Stimulated activated naive CD8-positive, alpha-beta T cell treated with anti-CD3 and anti-CD28 coated beads, Interleukin-15, amount 100 ng/mL, for 72 hours (primary cell): Measurements from ENCODE around the gene PSMA6.
"Not testable (repeated sequence)": the region's sequence is repeated elsewhere in the genome, so short reads cannot be mapped to it uniquely, and the experiment has no call there.

Source experiments
- ATAC-seq: fragments of 150-1000 bp; cut with Tn5 transposase; 2 replicates; pipeline ENCODE4 v1.10.0; 2021; ENCODE audit warnings: mild to moderate bottlenecking, moderate library complexity
- DNase-seq, 2 donors: peaks; one replicate each; pipeline ENCODE4 v3.0.0; 2021 to 2022
- H3K27ac Mint-ChIP-seq, 2 donors: one replicate each; pipeline ENCODE4 v1.8.0; 2022; ENCODE audit warnings: mild to moderate bottlenecking in 2 of 2, mixed read lengths in 2 of 2, moderate library complexity in 2 of 2
- H3K27me3 Mint-ChIP-seq: one replicate; pipeline ENCODE4 v1.8.0; 2022; ENCODE audit warnings: mixed read lengths
- H3K4me1 Mint-ChIP-seq: one replicate; pipeline ENCODE4 v1.8.0; 2022; ENCODE audit warnings: mild to moderate bottlenecking, mixed read lengths
- H3K4me3 Mint-ChIP-seq, 2 donors: one replicate each; pipeline ENCODE4 v1.8.0; 2022; ENCODE audit warnings: mild to moderate bottlenecking in 2 of 2, mixed read lengths in 2 of 2, moderate library complexity in 1 of 2
- H3K9me3 Mint-ChIP-seq, 2 donors: one replicate each; pipeline ENCODE4 v1.8.0; 2022; ENCODE audit warnings: mixed read lengths in 2 of 2

PSMA6 gene

DNA sequence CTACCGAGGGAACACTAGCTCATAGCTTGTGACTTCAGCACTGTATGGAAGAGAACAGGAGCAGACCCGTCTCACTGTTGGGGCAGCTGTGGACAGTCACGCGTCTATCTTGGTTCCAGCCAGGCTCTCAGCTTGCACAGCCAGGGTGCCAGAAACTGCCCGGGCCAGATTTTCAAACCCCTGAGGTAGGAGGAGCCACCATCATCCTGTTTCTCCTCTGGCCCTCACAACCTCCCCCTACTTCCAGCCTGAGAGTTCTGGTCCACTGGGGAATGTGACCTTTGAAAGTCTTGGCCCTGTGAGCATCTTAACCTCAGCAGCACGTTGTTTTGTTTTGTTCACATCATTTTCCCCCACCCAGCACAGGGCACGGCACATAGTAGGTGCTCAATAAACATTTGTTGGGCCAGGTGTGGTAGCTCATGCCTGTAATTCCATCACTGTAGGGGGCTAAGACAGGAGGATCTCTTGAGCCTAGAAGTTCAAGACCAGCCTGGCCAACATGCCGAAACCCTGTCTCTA lies 50.4 kb downstream of the PSMA6 start:
- H3K9me3 Mint-ChIP-seq = no peaks in the 10 kb centered on the region
- no peaks in the 10 kb centered on the region for H3K27me3 Mint-ChIP-seq
- H3K27ac Mint-ChIP-seq = peak overlapping the region in 1 of 2 donors; percentile 19
- DNase-seq (no peak), ATAC-seq (no peak)
- H3K4me1 Mint-ChIP-seq = peaks cover 57% of the 10 kb centered on the region
- no peak overlapping the region for H3K4me3 Mint-ChIP-seq

DNA sequence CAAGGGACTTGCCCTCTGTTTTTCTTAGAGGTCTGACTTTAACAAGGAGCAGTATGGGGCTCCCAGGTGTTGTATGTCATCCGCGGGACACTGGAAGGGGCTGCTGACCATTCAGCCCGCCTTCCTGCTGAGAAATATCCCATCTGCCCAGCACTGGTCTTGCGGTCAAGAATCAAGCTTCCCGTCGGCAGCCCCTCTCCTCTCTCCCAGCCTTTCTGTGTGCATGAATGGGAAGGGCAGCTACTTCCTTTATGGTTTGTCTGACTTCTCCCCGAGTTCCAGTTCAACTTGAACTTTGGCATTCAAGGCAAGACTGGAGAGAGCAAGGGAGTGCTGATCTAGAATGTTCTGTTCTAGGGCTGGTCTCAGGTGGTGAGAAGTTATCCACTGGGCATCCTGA lies 51.5 kb downstream of the PSMA6 start:
- H3K4me3 Mint-ChIP-seq = no peak overlapping the region
- DNase-seq (no peak), ATAC-seq (no peak)
- no peak overlapping the region for H3K27ac Mint-ChIP-seq
- H3K9me3 Mint-ChIP-seq = no peaks in the 10 kb centered on the region
- peaks cover 64% of the 10 kb centered on the region for H3K4me1 Mint-ChIP-seq
- no peaks in the 10 kb centered on the region for H3K27me3 Mint-ChIP-seq

DNA sequence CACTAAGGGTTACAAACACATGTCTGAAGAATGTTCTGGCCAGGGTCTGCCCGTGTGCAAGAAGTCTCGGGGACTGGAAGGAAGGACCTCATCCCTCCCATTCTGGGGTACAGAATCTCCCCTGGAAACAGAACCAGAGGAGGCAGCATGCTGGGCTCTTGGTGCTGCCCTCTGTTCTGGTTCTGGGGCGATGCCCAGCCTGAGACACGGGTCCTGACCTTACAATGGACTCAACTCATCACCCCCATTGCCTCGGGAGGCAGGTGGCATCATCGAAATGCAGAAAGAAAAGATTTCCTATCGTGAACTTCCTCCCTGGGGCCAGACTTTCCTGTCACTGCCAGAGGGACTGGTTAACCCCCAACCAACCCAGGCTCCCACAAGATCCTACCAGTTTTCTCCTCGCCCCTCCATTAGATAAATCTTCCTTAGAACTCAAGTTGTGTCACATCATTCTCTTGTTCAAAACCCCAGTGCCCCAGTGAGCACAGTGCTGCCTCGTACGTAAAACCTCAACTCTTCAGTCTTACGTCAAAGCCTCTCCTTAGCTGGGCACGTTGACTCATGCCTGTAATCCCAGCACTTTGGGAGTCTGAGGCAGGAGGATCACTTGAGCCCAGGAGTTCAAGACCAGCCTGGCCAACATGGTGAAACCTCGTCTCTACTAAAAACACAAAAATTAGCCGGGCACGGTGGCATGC lies 52.1 kb downstream of the PSMA6 start:
- DNase-seq (no peak), ATAC-seq (no peak)
- Mint-ChIP-seq H3K27me3 (no peaks in the 10 kb centered on the region), H3K4me3 (no peak overlapping the region), H3K27ac (peak overlapping the region in 1 of 2 donors; percentile 26), H3K4me1 (peaks cover 63% of the 10 kb centered on the region), H3K9me3 (no peaks in the 10 kb centered on the region)

DNA sequence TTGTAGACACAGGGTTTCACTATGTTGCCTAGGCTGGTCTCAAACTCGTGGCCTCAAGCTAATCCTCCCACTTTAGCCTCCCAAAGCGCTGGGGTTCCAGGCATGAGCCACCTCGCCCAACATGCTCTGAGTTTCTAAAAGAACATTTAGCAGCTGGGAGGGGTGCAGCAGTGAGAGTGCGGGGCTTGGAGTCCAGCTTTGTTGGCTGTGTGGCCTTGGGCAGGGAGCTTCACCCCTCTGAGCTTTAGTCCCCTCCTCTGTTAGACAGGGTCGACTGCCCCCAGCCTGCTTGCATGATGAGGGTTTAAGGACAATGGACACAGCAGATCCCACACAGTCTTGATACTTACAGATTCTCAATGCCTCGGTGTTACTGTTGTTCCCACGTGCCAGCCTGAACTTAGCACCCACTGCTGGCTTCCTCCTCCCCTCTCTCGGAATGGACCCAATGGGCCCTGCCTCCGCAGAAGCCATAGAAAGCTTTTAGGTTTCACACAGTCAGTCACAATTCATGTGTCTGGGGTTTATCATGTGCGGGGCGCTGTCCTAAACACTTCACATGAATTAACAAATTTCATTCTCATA lies 54.6 kb downstream of the PSMA6 start:
- no peak overlapping the region for H3K4me3 Mint-ChIP-seq
- H3K4me1 Mint-ChIP-seq = peaks cover 48% of the 10 kb centered on the region
- H3K27me3 Mint-ChIP-seq = no peaks in the 10 kb centered on the region
- no peaks in the 10 kb centered on the region for H3K9me3 Mint-ChIP-seq
- DNase-seq = no peak
- ATAC-seq = no peak
- H3K27ac Mint-ChIP-seq = no peak overlapping the region

DNA sequence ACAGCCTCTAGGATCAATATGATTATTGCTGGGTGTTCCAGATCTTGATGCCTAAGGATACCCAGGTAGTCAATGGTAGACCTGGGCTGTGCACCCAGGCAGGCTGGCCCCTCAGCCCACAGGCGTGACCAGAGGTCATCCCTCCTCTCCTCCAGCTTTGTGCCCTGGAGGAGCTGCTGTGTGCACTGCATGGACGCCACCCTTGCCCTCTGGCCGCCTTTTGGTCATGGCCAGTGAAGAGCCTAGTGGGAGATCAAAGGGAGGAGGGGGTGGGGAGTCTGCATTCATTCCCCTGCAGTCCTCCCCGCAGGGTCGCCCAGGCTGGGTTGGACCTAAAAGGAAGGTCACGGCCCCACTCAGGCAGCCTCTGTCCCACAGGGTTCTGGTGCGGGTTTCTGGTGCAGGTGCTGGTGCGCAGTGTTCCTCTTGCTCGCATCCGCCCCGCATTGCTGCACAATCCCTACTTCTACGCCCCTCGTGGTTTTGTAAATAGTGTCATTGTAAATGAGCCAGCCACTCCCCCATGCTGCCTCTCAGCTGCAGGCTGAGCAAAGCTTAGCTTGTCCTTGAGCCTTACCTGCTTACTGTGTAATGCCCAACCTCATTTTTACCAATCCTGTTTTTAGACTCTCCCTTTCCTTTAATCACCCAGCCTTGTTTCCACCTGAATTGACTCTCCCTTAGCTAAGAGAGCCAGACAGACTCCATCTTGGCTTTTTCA lies 55.3 kb downstream of the PSMA6 start:
- no peak overlapping the region for H3K27ac Mint-ChIP-seq
- H3K9me3 Mint-ChIP-seq = no peaks in the 10 kb centered on the region
- no peaks in the 10 kb centered on the region for H3K27me3 Mint-ChIP-seq
- DNase-seq (no peak), ATAC-seq (peak; percentile 20)
- no peak overlapping the region for H3K4me3 Mint-ChIP-seq
- peaks cover 48% of the 10 kb centered on the region for H3K4me1 Mint-ChIP-seq

DNA sequence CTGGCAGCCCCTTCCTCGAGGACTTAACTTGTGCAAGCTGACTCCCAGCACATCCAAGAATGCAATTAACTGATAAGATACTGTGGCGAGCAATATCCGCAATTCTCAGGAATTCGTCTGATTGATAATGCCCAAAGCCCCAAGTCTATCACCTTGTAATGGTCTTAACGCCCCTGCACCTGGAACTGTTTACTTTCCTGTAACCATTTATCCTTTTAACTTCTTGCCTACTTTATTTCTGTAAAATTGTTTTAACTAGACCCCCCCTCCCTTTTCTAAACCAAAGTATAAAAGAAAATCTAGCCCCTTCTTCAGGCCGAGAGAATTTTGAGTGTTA lies 55.8 kb downstream of the PSMA6 start:
- H3K9me3 Mint-ChIP-seq, ATAC-seq, H3K27me3 Mint-ChIP-seq, DNase-seq, H3K27ac Mint-ChIP-seq, H3K4me3 Mint-ChIP-seq: not testable (repeated sequence)
- H3K4me1 Mint-ChIP-seq = peaks cover 50% of the 10 kb centered on the region

DNA sequence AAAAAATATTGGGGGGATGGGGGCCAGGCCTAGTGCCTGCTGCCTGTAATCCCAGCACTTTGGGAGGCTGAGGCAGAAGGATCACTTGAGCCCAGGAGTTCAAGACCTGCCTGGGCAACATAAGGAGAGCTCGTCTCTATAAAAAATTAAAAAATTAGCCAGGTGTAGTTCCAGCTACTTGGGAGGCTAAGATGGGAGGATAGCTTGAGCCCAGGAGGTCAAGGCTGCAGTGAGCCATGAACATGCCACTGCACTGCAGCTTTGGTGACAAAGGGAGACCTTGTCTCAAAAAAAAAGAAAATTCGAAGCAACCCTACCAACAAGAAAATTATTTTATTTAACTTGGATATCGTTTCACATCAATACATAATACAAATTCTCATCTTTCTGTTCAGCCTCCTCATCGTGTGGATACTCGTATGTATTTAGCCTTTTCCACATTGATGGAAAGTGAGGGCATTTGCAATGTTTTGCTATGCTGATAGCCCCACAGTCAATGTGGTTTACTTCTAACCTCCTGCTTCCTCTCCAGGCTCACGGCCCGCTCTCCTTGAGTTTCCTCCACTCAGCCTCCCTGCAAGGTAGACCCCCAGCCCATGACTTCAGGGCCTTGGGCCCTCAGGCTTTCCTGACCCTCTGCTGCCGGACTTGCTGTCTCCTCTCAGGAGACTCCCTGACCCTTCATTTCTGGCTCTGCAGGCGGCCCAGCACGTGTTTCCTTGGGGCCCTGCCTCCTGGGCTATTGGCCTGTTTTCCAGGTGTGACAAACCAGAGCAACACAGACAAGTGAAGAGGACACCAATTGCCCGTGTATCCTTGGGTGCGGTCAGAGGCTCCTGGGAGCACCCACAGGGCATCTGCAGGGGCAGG lies 57.5 kb downstream of the PSMA6 start:
- Mint-ChIP-seq H3K4me3 (no peak overlapping the region), H3K4me1 (peaks cover 42% of the 10 kb centered on the region), H3K27me3 (no peaks in the 10 kb centered on the region), H3K9me3 (no peaks in the 10 kb centered on the region), H3K27ac (no peak overlapping the region)
- DNase-seq = no peak
- no peak for ATAC-seq

DNA sequence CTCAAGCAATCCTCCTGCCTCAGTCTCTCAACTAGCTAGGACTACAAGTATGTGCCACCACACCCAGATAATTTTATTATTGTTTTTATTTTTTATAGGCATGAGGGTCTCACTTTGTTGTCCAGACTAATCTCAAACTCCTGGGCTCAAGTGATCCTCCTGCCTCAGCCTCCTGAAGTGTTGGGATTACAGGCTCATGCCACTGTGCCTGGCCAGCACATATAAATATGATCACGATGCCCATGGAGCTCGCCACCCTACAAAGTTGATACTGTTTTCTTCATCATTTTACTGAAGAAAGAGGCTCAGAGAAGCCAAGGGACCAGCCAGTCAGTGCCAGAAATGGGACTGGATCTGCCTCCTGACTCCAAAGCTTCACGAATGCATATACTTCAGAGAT lies 59.3 kb downstream of the PSMA6 start:
- H3K9me3 Mint-ChIP-seq = no peaks in the 10 kb centered on the region
- peaks cover 52% of the 10 kb centered on the region for H3K4me1 Mint-ChIP-seq
- no peak for ATAC-seq
- DNase-seq = no peak
- no peak overlapping the region for H3K4me3 Mint-ChIP-seq
- peak overlapping the region in 1 of 2 donors; percentile 6 for H3K27ac Mint-ChIP-seq
- no peaks in the 10 kb centered on the region for H3K27me3 Mint-ChIP-seq

DNA sequence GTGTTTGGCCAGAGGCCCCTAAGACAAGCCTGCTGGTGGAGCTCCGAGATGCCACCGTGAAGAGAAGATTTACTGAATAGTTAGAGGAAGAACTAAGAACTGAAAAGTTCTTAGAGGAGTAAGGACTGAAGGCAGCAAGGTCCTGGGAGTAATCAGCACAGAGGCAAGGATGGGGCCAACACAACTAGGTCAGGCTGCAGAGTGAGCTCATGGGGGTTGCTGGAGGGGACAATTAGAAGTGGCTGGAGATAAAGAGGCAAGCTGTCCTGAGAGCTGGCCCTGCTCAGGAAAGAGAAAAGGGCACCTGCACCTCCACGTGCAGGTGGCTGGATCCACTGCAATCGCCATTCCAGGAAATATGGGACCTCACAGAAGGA lies 59.7 kb downstream of the PSMA6 start:
- DNase-seq = no peak
- peak overlapping the region; percentile 6 to 64 for H3K27ac Mint-ChIP-seq
- H3K4me3 Mint-ChIP-seq = peak overlapping the region in 1 of 2 donors; percentile 1
- peaks cover 56% of the 10 kb centered on the region for H3K4me1 Mint-ChIP-seq
- H3K9me3 Mint-ChIP-seq = no peaks in the 10 kb centered on the region
- H3K27me3 Mint-ChIP-seq = no peaks in the 10 kb centered on the region
- no peak for ATAC-seq

DNA sequence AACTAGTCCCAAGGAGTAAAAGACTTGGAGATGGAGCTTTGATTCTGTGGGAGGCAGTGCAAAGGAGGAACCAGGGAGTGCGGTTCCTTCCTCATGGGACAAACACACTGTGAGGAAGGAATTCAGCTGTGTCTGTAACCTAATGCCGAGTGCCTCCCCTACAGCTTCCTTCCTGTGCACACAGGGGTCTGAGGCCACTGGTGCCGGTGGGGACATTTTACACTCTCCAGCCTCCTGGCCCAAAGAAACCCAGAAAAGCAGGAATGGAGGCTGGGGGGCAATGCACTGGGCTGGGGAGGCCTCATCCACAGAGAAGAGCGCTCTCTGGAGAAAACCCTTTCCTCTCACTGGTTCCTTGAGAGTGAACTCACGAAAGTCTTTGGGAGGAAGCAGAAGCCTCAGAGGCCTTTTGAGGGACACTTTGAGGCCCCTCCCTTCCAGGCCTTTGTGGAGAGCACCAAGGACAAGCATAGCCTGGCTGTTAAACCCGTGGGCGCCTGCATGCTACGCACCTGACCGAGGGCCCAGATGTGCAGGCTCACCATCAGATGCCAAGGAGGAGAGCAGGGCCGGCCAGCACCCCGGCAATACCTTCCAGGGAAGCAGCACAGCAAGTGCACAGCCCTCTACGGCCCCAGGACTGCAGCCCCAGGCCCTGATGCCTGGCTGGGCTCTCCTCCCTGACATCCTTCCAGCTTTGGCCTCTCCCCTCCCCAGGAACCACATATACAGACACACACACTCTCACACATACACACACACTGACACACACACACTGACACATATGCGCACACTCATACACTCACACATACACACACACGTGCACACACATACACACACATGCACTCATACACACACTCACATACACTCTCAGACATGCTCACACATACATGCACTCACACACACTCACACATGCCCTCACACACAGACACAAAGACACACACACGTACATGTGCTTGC lies 60.4 kb downstream of the PSMA6 start:
- no peak overlapping the region for H3K4me3 Mint-ChIP-seq
- ATAC-seq (peak; percentile 9), DNase-seq (no peak)
- no peaks in the 10 kb centered on the region for H3K27me3 Mint-ChIP-seq
- peaks cover 55% of the 10 kb centered on the region for H3K4me1 Mint-ChIP-seq
- H3K9me3 Mint-ChIP-seq = no peaks in the 10 kb centered on the region
- peak overlapping the region; percentile 11 to 64 for H3K27ac Mint-ChIP-seq

DNA sequence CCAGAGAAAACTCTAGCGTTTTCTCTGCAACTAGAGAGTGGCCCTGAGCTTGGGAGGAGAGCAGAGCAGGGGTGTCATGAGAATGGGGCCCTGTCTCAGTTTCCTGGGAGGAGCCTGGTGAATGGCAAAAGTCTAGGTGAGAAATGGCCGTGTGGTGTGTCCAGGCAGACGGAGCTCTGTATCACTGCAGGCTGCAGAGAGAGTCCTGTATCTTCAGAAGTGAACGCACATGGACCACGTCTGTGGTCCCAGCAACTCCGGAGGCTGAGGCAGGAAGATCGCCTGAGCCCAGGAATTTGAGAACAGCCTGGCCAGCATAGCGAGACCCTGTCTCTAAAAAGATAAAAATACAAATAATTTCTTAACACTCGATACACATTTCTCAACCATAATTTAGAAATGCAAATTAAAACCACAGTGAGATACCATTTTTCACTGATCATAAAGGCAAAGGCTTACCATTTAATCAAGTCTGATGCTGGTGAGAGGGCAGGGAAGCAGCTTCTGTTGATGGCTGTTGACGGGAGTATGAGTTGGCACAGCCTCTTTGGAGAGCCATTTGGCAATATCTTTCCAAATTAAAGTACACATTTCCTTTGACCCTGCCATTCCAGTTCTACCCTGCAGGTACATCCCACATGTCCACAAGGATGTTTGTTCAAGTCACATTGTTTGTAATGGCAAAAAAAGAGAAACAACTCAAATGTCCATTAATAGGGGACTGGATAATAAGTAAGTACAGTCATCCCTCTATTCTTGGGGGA lies 61.4 kb downstream of the PSMA6 start:
- no peak for ATAC-seq
- Mint-ChIP-seq H3K27me3 (no peaks in the 10 kb centered on the region), H3K27ac (no peak overlapping the region), H3K4me1 (peaks cover 48% of the 10 kb centered on the region), H3K4me3 (no peak overlapping the region), H3K9me3 (no peaks in the 10 kb centered on the region)
- DNase-seq = no peak

DNA sequence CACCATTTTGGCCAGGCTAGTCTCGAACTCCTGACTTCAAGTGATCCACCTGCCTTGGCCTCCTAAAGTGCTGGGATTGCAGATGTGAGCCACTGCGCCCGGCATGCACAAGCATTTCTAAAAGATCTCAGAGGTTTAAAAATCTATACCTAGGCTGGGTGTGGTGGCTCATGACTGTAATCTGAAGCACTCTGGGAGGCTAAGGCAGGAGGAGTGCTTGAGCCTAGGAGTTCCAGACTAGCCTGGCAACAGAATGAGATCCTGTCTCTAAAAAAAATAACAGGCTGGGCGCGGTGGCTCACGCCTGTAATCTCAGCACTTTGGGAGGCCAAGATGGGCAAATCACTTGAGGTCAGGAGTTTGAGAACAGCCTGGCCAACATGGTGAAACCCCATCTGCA lies 63.1 kb downstream of the PSMA6 start:
- not testable (repeated sequence) for H3K9me3 Mint-ChIP-seq, H3K27me3 Mint-ChIP-seq, ATAC-seq, H3K27ac Mint-ChIP-seq, H3K4me3 Mint-ChIP-seq, DNase-seq
- H3K4me1 Mint-ChIP-seq = peaks cover 48% of the 10 kb centered on the region

DNA sequence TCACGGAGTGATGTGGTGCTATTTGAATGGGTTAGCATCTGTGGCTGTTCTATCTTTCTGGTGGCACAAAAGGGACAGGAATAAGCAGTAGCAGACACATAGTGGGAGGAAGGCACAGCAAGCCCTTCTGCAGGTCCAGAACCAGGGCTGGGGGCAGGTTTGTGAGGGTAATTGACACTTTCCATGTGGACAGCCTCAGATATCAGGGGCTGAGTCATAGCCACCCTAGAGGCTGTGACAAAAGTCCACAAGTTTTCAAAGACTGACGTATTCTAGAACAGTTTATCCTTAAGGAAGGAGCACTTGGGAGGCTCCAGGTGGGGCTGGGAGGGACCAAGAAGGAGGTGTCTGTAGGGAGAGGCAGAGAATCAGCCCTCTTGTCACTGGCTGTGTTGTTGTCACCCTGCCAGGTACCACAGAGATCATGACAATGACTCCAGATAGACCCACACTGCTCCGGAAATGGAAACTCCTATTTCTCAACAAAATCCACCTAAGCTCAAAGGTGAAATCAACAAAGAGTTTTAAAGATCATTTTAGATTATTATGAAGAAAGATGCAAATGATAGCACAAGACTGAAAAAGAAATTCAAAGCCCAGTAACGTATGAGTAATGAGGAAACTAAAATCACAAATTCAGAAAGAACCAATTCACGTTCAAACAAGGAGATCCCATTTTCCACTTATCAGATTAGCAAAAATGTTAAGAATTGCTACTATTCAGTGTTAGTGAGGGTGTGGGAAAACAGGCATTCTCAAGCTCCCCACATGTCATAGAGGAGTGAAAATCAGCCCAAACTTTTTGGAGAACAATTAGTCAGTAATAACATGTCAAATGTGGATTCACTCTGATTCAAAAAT lies 64.0 kb downstream of the PSMA6 start:
- Mint-ChIP-seq H3K4me3 (peak overlapping the region; percentile 51 to 69), H3K9me3 (no peaks in the 10 kb centered on the region), H3K27ac (peak overlapping the region; percentile 92), H3K27me3 (no peaks in the 10 kb centered on the region), H3K4me1 (peaks cover 57% of the 10 kb centered on the region)
- ATAC-seq (peak; percentile 90), DNase-seq (peak in 1 of 2 donors; percentile 47)
